Activated CD4-positive, alpha-beta T cell treated with anti-CD3 and anti-CD28 coated beads, Interleukin-2, amount 50 U/mL, for 1 hour (primary cell): Measurements from ENCODE around the gene REST.
"Not testable (repeated sequence)": the region's sequence is repeated elsewhere in the genome, so short reads cannot be mapped to it uniquely, and the experiment has no call there.

Experiments used
- DNase-seq: peaks from one replicate; pipeline ENCODE4 v3.0.0-alpha.2; 2020

The REST gene

GRCh38 chr4:56907489-56908205 is at the start of gene REST:
TSS of gene REST (plus strand) at chr4:56907900. CDS start at chr4:56910639, 2,739 bp downstream.
- DNase-seq = peak; percentile 82

- no peak for DNase-seq
Observed at GRCh38 chr4:56859841-56860240, 47.9 kb upstream of the REST start.

- no peak for DNase-seq
Observed at GRCh38 chr4:56860781-56861180, 46.9 kb upstream of the REST start.

GRCh38 chr4:56861360-56861759 is 46.3 kb upstream of the REST start:
- DNase-seq = no peak

GRCh38 chr4:56863441-56864139 is 44.1 kb upstream of the REST start:
- no peak for DNase-seq

- DNase-seq = no peak
Observed at GRCh38 chr4:56870946-56871345, 36.8 kb upstream of the REST start.

GRCh38 chr4:56871371-56871866 is 36.3 kb upstream of the REST start:
- no peak for DNase-seq

GRCh38 chr4:56874166-56874565 is 33.5 kb upstream of the REST start:
- no peak for DNase-seq

GRCh38 chr4:56874923-56875322 is 32.8 kb upstream of the REST start:
- DNase-seq = no peak

GRCh38 chr4:56876264-56876663 is 31.4 kb upstream of the REST start:
- no peak for DNase-seq

GRCh38 chr4:56879996-56880395 is 27.7 kb upstream of the REST start:
- DNase-seq = no peak

GRCh38 chr4:56880572-56880971 is 27.1 kb upstream of the REST start:
- DNase-seq = no peak

GRCh38 chr4:56884511-56884910 is 23.2 kb upstream of the REST start:
- not testable (repeated sequence) for DNase-seq

- DNase-seq = no peak
Observed at GRCh38 chr4:56892691-56893090, 15.0 kb upstream of the REST start.

- DNase-seq = not testable (repeated sequence)
Observed at GRCh38 chr4:56897842-56898241, 9.9 kb upstream of the REST start.

- DNase-seq = not testable (repeated sequence)
Observed at GRCh38 chr4:56900186-56900585, 7.5 kb upstream of the REST start.

GRCh38 chr4:56902703-56903102 is 5.0 kb upstream of the REST start:
- DNase-seq = no peak

GRCh38 chr4:56905796-56906195 is 1.9 kb upstream of the REST start:
- DNase-seq = no peak

GRCh38 chr4:56906489-56907393 is 959 bp upstream of the REST start:
- peak; percentile 21 for DNase-seq

GRCh38 chr4:56908206-56909085 is 746 bp downstream of the REST start:
- peak; percentile 54 for DNase-seq

- DNase-seq = peak; percentile 44
Observed at GRCh38 chr4:56909086-56909894, 1.6 kb downstream of the REST start.
